ENCODE measurements around the gene BCCIP.

DNA sequence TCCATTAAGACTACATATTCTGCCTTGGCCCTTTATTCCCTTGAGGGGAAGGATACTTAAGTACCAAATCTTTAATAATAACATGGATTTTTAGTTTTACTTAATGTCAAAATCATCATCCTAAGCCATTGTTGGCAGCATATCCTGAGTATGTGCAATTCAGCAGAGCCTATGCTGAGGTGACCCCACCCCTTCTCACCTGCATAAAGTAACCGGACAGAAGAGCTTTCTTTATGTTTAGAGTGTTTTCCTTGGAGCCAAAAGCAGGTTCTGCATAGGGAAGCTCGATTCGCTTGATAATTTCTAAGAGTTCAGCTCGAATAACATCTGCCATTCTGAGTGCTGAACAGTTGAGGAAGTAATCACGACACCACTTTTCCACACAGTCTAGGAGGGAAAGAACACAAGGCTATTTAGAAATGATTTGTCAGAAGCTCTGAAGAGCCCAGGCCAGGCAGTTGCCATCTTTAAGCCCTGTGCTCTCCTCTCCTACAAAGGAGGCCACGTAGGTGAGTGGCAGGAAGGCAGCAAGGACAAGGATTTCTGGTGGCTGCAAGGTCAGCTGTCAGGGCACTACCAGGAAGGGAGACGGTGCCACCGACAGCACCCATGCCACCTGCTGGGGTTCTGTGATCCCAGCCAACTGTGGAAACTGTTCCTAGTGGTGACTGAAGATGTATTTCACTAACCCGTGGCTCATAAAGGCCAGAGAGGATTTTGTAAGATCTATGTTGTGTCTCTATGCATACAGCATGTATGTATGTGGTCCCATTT, 15.6 kb downstream of the BCCIP start:
- TF ChIP-seq ARNTL (CRISPR knock-in tag; IDR thresholded peaks at IDR 0.05; ENCODE audit: borderline replicate concordance, low read depth) (no peak), ESRRG (CRISPR knock-in tag; IDR thresholded peaks at IDR 0.05) (no peak), ISL1 (CRISPR knock-in tag; IDR thresholded peaks at IDR 0.05) (no peak), TOX (CRISPR knock-in tag; IDR thresholded peaks at IDR 0.05; ENCODE audit: borderline replicate concordance) (no peak), OSR1 (CRISPR knock-in tag; IDR thresholded peaks at IDR 0.05) (no peak), SNAI2 (CRISPR knock-in tag; IDR thresholded peaks at IDR 0.05) (no peak), TCF4 (CRISPR knock-in tag; IDR thresholded peaks at IDR 0.05; ENCODE audit: borderline replicate concordance) (no peak), BACH2 (CRISPR knock-in tag; IDR thresholded peaks at IDR 0.05; ENCODE audit: borderline replicate concordance) (no peak)
- TF ChIP-seq, protein P1, sequence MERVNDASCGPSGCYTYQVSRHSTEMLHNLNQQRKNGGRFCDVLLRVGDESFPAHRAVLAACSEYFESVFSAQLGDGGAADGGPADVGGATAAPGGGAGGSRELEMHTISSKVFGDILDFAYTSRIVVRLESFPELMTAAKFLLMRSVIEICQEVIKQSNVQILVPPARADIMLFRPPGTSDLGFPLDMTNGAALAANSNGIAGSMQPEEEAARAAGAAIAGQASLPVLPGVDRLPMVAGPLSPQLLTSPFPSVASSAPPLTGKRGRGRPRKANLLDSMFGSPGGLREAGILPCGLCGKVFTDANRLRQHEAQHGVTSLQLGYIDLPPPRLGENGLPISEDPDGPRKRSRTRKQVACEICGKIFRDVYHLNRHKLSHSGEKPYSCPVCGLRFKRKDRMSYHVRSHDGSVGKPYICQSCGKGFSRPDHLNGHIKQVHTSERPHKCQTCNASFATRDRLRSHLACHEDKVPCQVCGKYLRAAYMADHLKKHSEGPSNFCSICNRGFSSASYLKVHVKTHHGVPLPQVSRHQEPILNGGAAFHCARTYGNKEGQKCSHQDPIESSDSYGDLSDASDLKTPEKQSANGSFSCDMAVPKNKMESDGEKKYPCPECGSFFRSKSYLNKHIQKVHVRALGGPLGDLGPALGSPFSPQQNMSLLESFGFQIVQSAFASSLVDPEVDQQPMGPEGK (CRISPR knock-in tag; IDR thresholded peaks at IDR 0.05; ENCODE audit: borderline replicate concordance), result no peak

Data from SK-N-SH treated with all-trans-retinoic acid at 6 μM for 48 hours (cell line).